Mesendoderm (in vitro differentiated cells): Measurements from ENCODE around the gene MRPS11. TPM values are rescaled to one million over a fixed set of nuclear protein-coding genes. Genes with fewer than 3 reads are reported as not detected.
A peak's percentile ranks its signal among the peaks of the same experiment; 100 is the strongest.

ENCODE experiments used
- DNase-seq: peaks from one replicate; pipeline ENCODE4 v3.0.0; 2013
- H2AK5ac ChIP-seq: 2 replicates; pipeline ENCODE4 v1.6.1; 2013; ENCODE audit warnings: low read length, inconsistent platforms
- H2BK120ac ChIP-seq: 2 replicates; pipeline ENCODE4 v1.6.1; 2013; ENCODE audit warnings: low read depth, mild to moderate bottlenecking, low read length, moderate library complexity, mixed read lengths
- H2BK15ac ChIP-seq: replicated peaks from 2 replicates; pipeline ENCODE4 v1.6.1; 2013; ENCODE audit warnings: low read depth, mild to moderate bottlenecking, moderate library complexity
- H2BK5ac ChIP-seq: 2 replicates; pipeline ENCODE4 v1.6.1; 2013; ENCODE audit warnings: low read length, inconsistent platforms
- H3K18ac ChIP-seq: 2 replicates; pipeline ENCODE4 v1.6.1; 2013; ENCODE audit warnings: mild to moderate bottlenecking, low read length, mixed read lengths
- H3K23ac ChIP-seq: one replicate; pipeline ENCODE4 v1.6.1; 2013; ENCODE audit warnings: low read length
- H3K27ac ChIP-seq: 2 replicates; pipeline ENCODE4 v1.5.1; 2013; ENCODE audit warnings: low read depth, mild to moderate bottlenecking, inconsistent platforms, low read length, moderate library complexity
- H3K27me3 ChIP-seq: 2 replicates; pipeline ENCODE4 v1.6.1; 2013; ENCODE audit warnings: low read length, control low read depth, mild to moderate bottlenecking, inconsistent platforms; ENCODE audit not compliant: insufficient read depth, poor library complexity
- H3K36me3 ChIP-seq: 2 replicates; pipeline ENCODE4 v1.6.1; 2013; ENCODE audit warnings: low read length, inconsistent platforms; ENCODE audit not compliant: control insufficient read depth, insufficient read depth
- H3K4ac ChIP-seq: one replicate; pipeline ENCODE4 v1.6.1; 2013; ENCODE audit warnings: low read depth, mild to moderate bottlenecking, low read length, moderate library complexity
- H3K4me1 ChIP-seq: 2 replicates; pipeline ENCODE4 v1.6.1; 2013; ENCODE audit warnings: low read depth, low read length, inconsistent platforms; ENCODE audit not compliant: control insufficient read depth
- H3K4me2 ChIP-seq: 2 replicates; pipeline ENCODE4 v1.6.1; 2013; ENCODE audit warnings: low read length
- H3K4me3 ChIP-seq: 2 replicates; pipeline ENCODE4 v1.5.1; 2013; ENCODE audit warnings: mild to moderate bottlenecking, low read length
- H3K56ac ChIP-seq: one replicate; pipeline ENCODE4 v1.6.1; 2013; ENCODE audit warnings: low read length
- H3K79me1 ChIP-seq: 2 replicates; pipeline ENCODE4 v1.6.1; 2013; ENCODE audit warnings: low read length, inconsistent platforms
- H3K79me2 ChIP-seq: 2 replicates; pipeline ENCODE4 v1.6.1; 2013; ENCODE audit warnings: mild to moderate bottlenecking, low read length; ENCODE audit not compliant: control insufficient read depth, insufficient read depth
- H3K9ac ChIP-seq: 2 replicates; pipeline ENCODE4 v1.6.1; 2013; ENCODE audit warnings: low read length, inconsistent platforms
- H4K5ac ChIP-seq: one replicate; pipeline ENCODE4 v1.6.1; 2013; ENCODE audit warnings: low read length
- H4K8ac ChIP-seq: one replicate; pipeline ENCODE4 v1.6.1; 2013; ENCODE audit warnings: low read depth, mild to moderate bottlenecking, control low read depth, low read length, moderate library complexity
- WGBS: extraction: QIAGEN DNeasy Blood & Tissue Kit; methylation state at CpG from one replicate; pipeline ENCODE4 v1.1.7; 2013; ENCODE audit warnings: low lambda C conversion rate, missing lambda C conversion rate; ENCODE audit not compliant: insufficient coverage; ENCODE audit errors: extremely low coverage; 5-methylcytosine and 5-hydroxymethylcytosine counted together
- polyA plus RNA-seq, 2 experiments: library from polyadenylated mRNA; stranded (reverse); fragments of 200-250 nt; gene quantifications; one replicate each; pipeline ENCODE4 v1.2.3, GENCODE V29; 2013

The MRPS11 gene
- polyA plus RNA-seq (2013, experiment 1 of 2): 62.4 TPM
- polyA plus RNA-seq (2013, experiment 2 of 2): 61.5 TPM

- H3K36me3 ChIP-seq: peaks cover 5% of the 10 kb centered on the region
Observed at GRCh38 chr15:88467073-88467934, at the start of gene MRPS11, which contains the start of gene MRPL46. MRPS11 (plus strand) TSS chr15:88467708; CDS start chr15:88467718, 10 bp downstream. MRPL46 (minus strand) TSS chr15:88467388; CDS start chr15:88467377, 11 bp downstream.

GRCh38 chr15:88419830-88420229 lies 47.7 kb upstream of the MRPS11 start:
- H3K4me3 ChIP-seq: no peak overlapping the region
- no peak overlapping the region for H3K4ac ChIP-seq
- no peaks in the 10 kb centered on the region for H3K79me2 ChIP-seq
- no peak overlapping the region for H3K27ac ChIP-seq
- H2BK120ac ChIP-seq: no peak overlapping the region
- no peak overlapping the region for H3K18ac ChIP-seq
- no peak for DNase-seq
- H3K56ac ChIP-seq: no peak overlapping the region
- H4K5ac ChIP-seq: no peak overlapping the region
- H3K4me2 ChIP-seq: no peak overlapping the region
- no peaks in the 10 kb centered on the region for H3K27me3 ChIP-seq
- no peak overlapping the region for H3K23ac ChIP-seq
- H4K8ac ChIP-seq: no peak overlapping the region
- no peak overlapping the region for H2BK15ac ChIP-seq
- H3K9ac ChIP-seq: no peak overlapping the region
- no peaks in the 10 kb centered on the region for H3K36me3 ChIP-seq
- no peaks in the 10 kb centered on the region for H3K4me1 ChIP-seq
- no peak overlapping the region for H2AK5ac ChIP-seq
- no peaks in the 10 kb centered on the region for H3K79me1 ChIP-seq
- H2BK5ac ChIP-seq: no peak overlapping the region
- no CpG with 5 or more reads among the region's 3 CpGs for WGBS

More at GRCh38 chr15:88467073-88467934, at the start of gene MRPS11, which contains the start of gene MRPL46:
- H4K8ac ChIP-seq: no peak within 1 kb of the TSS
- no peak within 1 kb of the TSS for H4K5ac ChIP-seq
- H3K56ac ChIP-seq: peak within 1 kb of the TSS; percentile 98
- H2AK5ac ChIP-seq: no peak within 1 kb of the TSS
- no peak within 1 kb of the TSS for H2BK15ac ChIP-seq
- peak; percentile 94 for DNase-seq
- H3K23ac ChIP-seq: peak within 1 kb of the TSS; percentile 80
- H3K4me3 ChIP-seq: peak within 1 kb of the TSS; percentile 90
- H3K4me1 ChIP-seq: peaks cover 1% of the 10 kb centered on the region
- H2BK120ac ChIP-seq: no peak within 1 kb of the TSS
- peak within 1 kb of the TSS; percentile 90 for H3K4ac ChIP-seq
- peak within 1 kb of the TSS; percentile 96 for H3K9ac ChIP-seq
- WGBS: no CpG with 5 or more reads among the region's 55 CpGs
- H3K18ac ChIP-seq: peak within 1 kb of the TSS; percentile 35
- H3K79me2 ChIP-seq: peaks cover 22% of the 10 kb centered on the region
- no peak within 1 kb of the TSS for H2BK5ac ChIP-seq
- no peaks in the 10 kb centered on the region for H3K27me3 ChIP-seq
- H3K27ac ChIP-seq: no peak within 1 kb of the TSS
- H3K4me2 ChIP-seq: peak within 1 kb of the TSS; percentile 74
- peaks cover 19% of the 10 kb centered on the region for H3K79me1 ChIP-seq

GRCh38 chr15:88423331-88423730 lies 44.2 kb upstream of the MRPS11 start:
- Histone ChIP-seq H2BK120ac (no peak overlapping the region), H3K27me3 (no peaks in the 10 kb centered on the region), H3K23ac (no peak overlapping the region), H3K79me2 (no peaks in the 10 kb centered on the region), H3K79me1 (no peaks in the 10 kb centered on the region), H3K4me2 (no peak overlapping the region), H2BK15ac (no peak overlapping the region), H3K56ac (no peak overlapping the region), H2AK5ac (no peak overlapping the region), H3K4me3 (no peak overlapping the region), H3K4ac (no peak overlapping the region), H3K36me3 (no peaks in the 10 kb centered on the region), H2BK5ac (no peak overlapping the region), H3K27ac (no peak overlapping the region), H3K4me1 (no peaks in the 10 kb centered on the region), H4K5ac (no peak overlapping the region), H3K9ac (no peak overlapping the region), H3K18ac (no peak overlapping the region), H4K8ac (no peak overlapping the region)
- no CpG with 5 or more reads among the region's 8 CpGs for WGBS
- DNase-seq: no peak

GRCh38 chr15:88426304-88426703 lies 41.2 kb upstream of the MRPS11 start:
- H2BK5ac ChIP-seq: no peak overlapping the region
- no peak overlapping the region for H3K27ac ChIP-seq
- DNase-seq: no peak
- no peak overlapping the region for H3K4me3 ChIP-seq
- no peak overlapping the region for H3K4ac ChIP-seq
- H3K23ac ChIP-seq: no peak overlapping the region
- H4K8ac ChIP-seq: no peak overlapping the region
- H3K9ac ChIP-seq: no peak overlapping the region
- no peaks in the 10 kb centered on the region for H3K36me3 ChIP-seq
- H3K18ac ChIP-seq: no peak overlapping the region
- H2BK15ac ChIP-seq: no peak overlapping the region
- WGBS: no CpG with 5 or more reads among the region's 2 CpGs
- no peaks in the 10 kb centered on the region for H3K27me3 ChIP-seq
- H4K5ac ChIP-seq: no peak overlapping the region
- H3K56ac ChIP-seq: no peak overlapping the region
- no peak overlapping the region for H2BK120ac ChIP-seq
- H3K79me2 ChIP-seq: no peaks in the 10 kb centered on the region
- no peaks in the 10 kb centered on the region for H3K4me1 ChIP-seq
- H3K4me2 ChIP-seq: no peak overlapping the region
- no peak overlapping the region for H2AK5ac ChIP-seq
- no peaks in the 10 kb centered on the region for H3K79me1 ChIP-seq

GRCh38 chr15:88428053-88428452 lies 39.5 kb upstream of the MRPS11 start:
- no peak overlapping the region for H4K8ac ChIP-seq
- H3K9ac ChIP-seq: no peak overlapping the region
- no peak overlapping the region for H3K27ac ChIP-seq
- no peaks in the 10 kb centered on the region for H3K4me1 ChIP-seq
- no peaks in the 10 kb centered on the region for H3K79me1 ChIP-seq
- no peaks in the 10 kb centered on the region for H3K27me3 ChIP-seq
- H2BK15ac ChIP-seq: no peak overlapping the region
- DNase-seq: peak; percentile 19
- H3K18ac ChIP-seq: no peak overlapping the region
- WGBS: no CpG with 5 or more reads among the region's 9 CpGs
- no peak overlapping the region for H4K5ac ChIP-seq
- no peak overlapping the region for H3K23ac ChIP-seq
- H3K79me2 ChIP-seq: no peaks in the 10 kb centered on the region
- no peak overlapping the region for H3K56ac ChIP-seq
- H3K4me2 ChIP-seq: no peak overlapping the region
- H3K4ac ChIP-seq: no peak overlapping the region
- no peak overlapping the region for H2BK120ac ChIP-seq
- no peak overlapping the region for H2AK5ac ChIP-seq
- no peak overlapping the region for H3K4me3 ChIP-seq
- no peak overlapping the region for H2BK5ac ChIP-seq
- H3K36me3 ChIP-seq: no peaks in the 10 kb centered on the region
